Spinal cord (tissue), 10 donors: ENCODE results near the gene TM4SF1. TPM values are rescaled to one million over a fixed set of nuclear protein-coding genes. Genes with fewer than 3 reads are reported as not detected.

Source experiments
- DNase-seq, 6 donors: peaks; one replicate each; pipeline versions ENCODE4 v3.0.0 to v3.0.0-alpha.2; 2013 to 2015; ENCODE audit warnings: low spot score in 6 of 6, low read depth in 4 of 6
- H3K27ac ChIP-seq: one replicate; pipeline ENCODE4 v1.5.1; 2013; ENCODE audit warnings: low read depth, low read length, control low read depth
- H3K27me3 ChIP-seq: one replicate; pipeline ENCODE4 v1.6.1; 2013; ENCODE audit warnings: low read length; ENCODE audit not compliant: control insufficient read depth, insufficient read depth
- H3K36me3 ChIP-seq: one replicate; pipeline ENCODE4 v1.6.1; 2013; ENCODE audit warnings: low read length; ENCODE audit not compliant: control insufficient read depth, insufficient read depth
- H3K4me1 ChIP-seq: one replicate; pipeline ENCODE4 v1.6.1; 2013; ENCODE audit warnings: low read length; ENCODE audit not compliant: control insufficient read depth, insufficient read depth
- H3K4me3 ChIP-seq: one replicate; pipeline ENCODE4 v1.5.1; 2013; ENCODE audit warnings: low read depth, low read length, control low read depth
- H3K9me3 ChIP-seq: one replicate; pipeline ENCODE4 v1.6.1; 2013; ENCODE audit warnings: low read length; ENCODE audit not compliant: control insufficient read depth, insufficient read depth
- WGBS: methylation state at CpG from one replicate; pipeline ENCODE4 v1.1.5; 2013; ENCODE audit warnings: missing lambda C conversion rate; ENCODE audit not compliant: insufficient coverage; 5-methylcytosine and 5-hydroxymethylcytosine counted together
- polyA plus RNA-seq, 2 donors: library from polyadenylated mRNA; unstranded; fragments of 120-200 nt; gene quantifications; one replicate each; pipeline ENCODE4 v1.2.1, GENCODE V29; 2013; ENCODE audit not compliant: insufficient read length in 2 of 2
- total RNA-seq, 2 donors: library from RNA; depleted of rRNA in 1 of 2; stranded (reverse); fragments of 120-200 nt in 1 of 2; fragments of >200 nt in 1 of 2; gene quantifications; one replicate each; pipeline versions ENCODE4 v1.2.3 to v1.2.4, GENCODE V29; 2013 to 2014
- donor health status: healthy.

The TM4SF1 gene
- total and polyA plus RNA-seq, 4 donors, result 18.5 to 110 (median 72.9) TPM

GRCh38 chr3:149397528-149397927 lies 20.1 kb upstream of the TM4SF1 start:
- Histone ChIP-seq H3K27ac (no peak overlapping the region), H3K4me3 (no peak overlapping the region), H3K4me1 (no peaks in the 10 kb centered on the region), H3K36me3 (no peaks in the 10 kb centered on the region), H3K9me3 (no peaks in the 10 kb centered on the region), H3K27me3 (no peaks in the 10 kb centered on the region)
- DNase-seq, result no peak
- WGBS, result 80% methylated on average over 1 of the region's 3 CpGs

GRCh38 chr3:149396476-149396875 lies 19.0 kb upstream of the TM4SF1 start:
- Histone ChIP-seq H3K27me3 (no peaks in the 10 kb centered on the region), H3K36me3 (no peaks in the 10 kb centered on the region), H3K27ac (no peak overlapping the region), H3K4me3 (no peak overlapping the region), H3K4me1 (no peaks in the 10 kb centered on the region), H3K9me3 (no peaks in the 10 kb centered on the region)
- DNase-seq, result no peak
- 91% methylated on average over 3 of the region's 6 CpGs for WGBS

- no peaks in the 10 kb centered on the region for H3K4me1 ChIP-seq
- 100% methylated on average over 3 of the region's 4 CpGs for WGBS
- DNase-seq, result peak in 1 of 6 donors; percentile 75
- H3K27me3 ChIP-seq, result no peaks in the 10 kb centered on the region
- no peaks in the 10 kb centered on the region for H3K9me3 ChIP-seq
- H3K36me3 ChIP-seq, result no peaks in the 10 kb centered on the region
- no peak overlapping the region for H3K27ac ChIP-seq
- no peak overlapping the region for H3K4me3 ChIP-seq
These were observed 17.9 kb upstream of the TM4SF1 start for GRCh38 chr3:149395107-149396089.

- Histone ChIP-seq H3K4me3 (no peak overlapping the region), H3K27me3 (no peaks in the 10 kb centered on the region), H3K4me1 (no peaks in the 10 kb centered on the region), H3K36me3 (no peaks in the 10 kb centered on the region), H3K27ac (no peak overlapping the region), H3K9me3 (no peaks in the 10 kb centered on the region)
- WGBS, result 40% methylated on average over 1 of the region's 4 CpGs
- peak in 2 of 6 donors; percentile 67 to 70 for DNase-seq
These were observed 16.1 kb upstream of the TM4SF1 start for GRCh38 chr3:149393345-149394160.

- no peaks in the 10 kb centered on the region for H3K9me3 ChIP-seq
- WGBS, result 42% methylated on average over 2 of the region's 5 CpGs
These were observed 14.5 kb upstream of the TM4SF1 start for GRCh38 chr3:149391960-149392359.

GRCh38 chr3:149390772-149391212 lies 13.3 kb upstream of the TM4SF1 start:
- H3K27ac ChIP-seq, result no peak overlapping the region
- no peak overlapping the region for H3K4me3 ChIP-seq
- no peaks in the 10 kb centered on the region for H3K36me3 ChIP-seq
- no peak for DNase-seq
- no peaks in the 10 kb centered on the region for H3K27me3 ChIP-seq
- H3K9me3 ChIP-seq, result no peaks in the 10 kb centered on the region
- no peaks in the 10 kb centered on the region for H3K4me1 ChIP-seq
- WGBS, result 93% methylated on average over 6 of the region's 6 CpGs

More at GRCh38 chr3:149391960-149392359, 14.5 kb upstream of the TM4SF1 start:
- Histone ChIP-seq H3K27ac (no peak overlapping the region), H3K36me3 (no peaks in the 10 kb centered on the region), H3K27me3 (no peaks in the 10 kb centered on the region), H3K4me1 (no peaks in the 10 kb centered on the region), H3K4me3 (no peak overlapping the region)
- no peak for DNase-seq

GRCh38 chr3:149390294-149390693 lies 12.8 kb upstream of the TM4SF1 start:
- no peaks in the 10 kb centered on the region for H3K27me3 ChIP-seq
- no peak for DNase-seq
- no peaks in the 10 kb centered on the region for H3K4me1 ChIP-seq
- no peak overlapping the region for H3K4me3 ChIP-seq
- H3K36me3 ChIP-seq, result no peaks in the 10 kb centered on the region
- no peak overlapping the region for H3K27ac ChIP-seq
- no CpG with 5 or more reads among the region's 2 CpGs for WGBS
- no peaks in the 10 kb centered on the region for H3K9me3 ChIP-seq

- no CpG with 5 or more reads among the region's 3 CpGs for WGBS
- Histone ChIP-seq H3K36me3 (no peaks in the 10 kb centered on the region), H3K27me3 (no peaks in the 10 kb centered on the region), H3K4me1 (no peaks in the 10 kb centered on the region), H3K27ac (no peak overlapping the region), H3K9me3 (no peaks in the 10 kb centered on the region), H3K4me3 (no peak overlapping the region)
- no peak for DNase-seq
These were observed 11.3 kb upstream of the TM4SF1 start for GRCh38 chr3:149388531-149389417.

- 94% methylated on average over 5 of the region's 8 CpGs for WGBS
- Histone ChIP-seq H3K4me3 (no peak overlapping the region), H3K36me3 (no peaks in the 10 kb centered on the region), H3K27ac (no peak overlapping the region), H3K4me1 (no peaks in the 10 kb centered on the region), H3K9me3 (no peaks in the 10 kb centered on the region), H3K27me3 (no peaks in the 10 kb centered on the region)
- DNase-seq, result no peak
These were observed 10.6 kb upstream of the TM4SF1 start for GRCh38 chr3:149388001-149388440.
